Thoracic aorta (tissue), 2 donors: ENCODE data around the gene TCERG1. TPM values are rescaled to one million over a fixed set of nuclear protein-coding genes. Genes with fewer than 3 reads are reported as not detected.

Experiments
- ATAC-seq: fragments of 150-250 bp; one replicate; pipeline ENCODE4 v1.8.0; 2017; ENCODE audit warnings: low read depth; ENCODE audit not compliant: insufficient number of reproducible peaks, low FRiP score
- DNase-seq: peaks from one replicate; pipeline ENCODE4 v3.0.0-alpha.2; 2020; ENCODE audit warnings: low spot score
- H3K27ac ChIP-seq, 2 donors: fragments of 200-600 bp; sonication (generic); 1 replicate in 1 of 2; 2 replicates in 1 of 2; pipeline ENCODE4 v1.5.1; 2016; ENCODE audit warnings: mild to moderate bottlenecking in 2 of 2, moderate library complexity in 2 of 2
- H3K27me3 ChIP-seq: fragments of 200-600 bp; sonication (generic); replicated peaks from 2 replicates; pipeline ENCODE4 v1.6.0; 2016; ENCODE audit warnings: mild to moderate bottlenecking; ENCODE audit not compliant: insufficient read depth
- H3K36me3 ChIP-seq: fragments of 200-600 bp; sonication (generic); one replicate; pipeline ENCODE4 v1.5.1; 2016
- H3K4me1 ChIP-seq, 2 donors: fragments of 200-600 bp; sonication (generic); 1 replicate in 1 of 2; 2 replicates in 1 of 2; pipeline versions ENCODE4 v1.5.1 to v1.6.0; 2016; ENCODE audit warnings: low read depth in 2 of 2, mild to moderate bottlenecking in 1 of 2; ENCODE audit not compliant: control insufficient read depth in 1 of 2
- H3K4me3 ChIP-seq: fragments of 200-600 bp; sonication (generic); 2 replicates; pipeline ENCODE4 v1.5.1; 2016; ENCODE audit warnings: mild to moderate bottlenecking
- H3K9me3 ChIP-seq: fragments of 200-600 bp; sonication (generic); 2 replicates; pipeline ENCODE4 v1.5.1; 2016
- CTCF ChIP-seq: fragments of 200-600 bp; sonication (generic); IDR thresholded peaks from one replicate; pipeline ENCODE4 v1.5.1; 2019; ENCODE audit warnings: antibody characterized with exemption
- total RNA-seq, 2 donors: library from RNA; depleted of rRNA; stranded (reverse); fragments of >200 nt; gene quantifications; one replicate each; pipeline versions ENCODE4 v1.1.0 to v1.2.3, GENCODE V29; 2016

Gene TCERG1
- total RNA-seq, 2 donors from 2014 or later: 45.2 to 125 TPM

GRCh38 chr5:146402949-146403348 is 44.2 kb upstream of the TCERG1 start:
- Histone ChIP-seq H3K27ac (no peak overlapping the region), H3K27me3 (no peaks in the 10 kb centered on the region), H3K4me1 (no peaks in the 10 kb centered on the region), H3K4me3 (no peak overlapping the region), H3K36me3 (no peaks in the 10 kb centered on the region), H3K9me3 (no peaks in the 10 kb centered on the region)
- no peak for ATAC-seq
- no peak for TF ChIP-seq CTCF
- DNase-seq: no peak

GRCh38 chr5:146409054-146409671 is 38.0 kb upstream of the TCERG1 start:
- H3K27ac ChIP-seq: no peak overlapping the region
- ATAC-seq (no peak), DNase-seq (no peak)
- no peaks in the 10 kb centered on the region for H3K27me3 ChIP-seq
- no peak overlapping the region for H3K4me3 ChIP-seq
- H3K36me3 ChIP-seq: no peaks in the 10 kb centered on the region
- H3K9me3 ChIP-seq: no peaks in the 10 kb centered on the region
- no peak for TF ChIP-seq CTCF
- H3K4me1 ChIP-seq: no peaks in the 10 kb centered on the region

GRCh38 chr5:146410272-146410671 is 36.9 kb upstream of the TCERG1 start:
- Histone ChIP-seq H3K4me1 (no peaks in the 10 kb centered on the region), H3K36me3 (no peaks in the 10 kb centered on the region), H3K4me3 (no peak overlapping the region), H3K27me3 (no peaks in the 10 kb centered on the region), H3K27ac (no peak overlapping the region), H3K9me3 (no peaks in the 10 kb centered on the region)
- DNase-seq: no peak
- ATAC-seq: no peak
- TF ChIP-seq CTCF: no peak

- Histone ChIP-seq H3K27ac (no peak overlapping the region), H3K4me1 (no peaks in the 10 kb centered on the region), H3K27me3 (no peaks in the 10 kb centered on the region), H3K9me3 (no peaks in the 10 kb centered on the region), H3K36me3 (no peaks in the 10 kb centered on the region), H3K4me3 (no peak overlapping the region)
- no peak for TF ChIP-seq CTCF
- no peak for DNase-seq
- no peak for ATAC-seq
Measured at GRCh38 chr5:146419696-146420095, 27.4 kb upstream of the TCERG1 start.

- Histone ChIP-seq H3K27ac (no peak overlapping the region), H3K36me3 (no peaks in the 10 kb centered on the region), H3K4me3 (no peak overlapping the region), H3K4me1 (no peaks in the 10 kb centered on the region), H3K27me3 (no peaks in the 10 kb centered on the region), H3K9me3 (no peaks in the 10 kb centered on the region)
- no peak for DNase-seq
- no peak for ATAC-seq
- no peak for TF ChIP-seq CTCF
Measured at GRCh38 chr5:146425023-146425422, 22.1 kb upstream of the TCERG1 start.
